Activated CD4-positive, alpha-beta T cell treated with anti-CD3 and anti-CD28 coated beads, Interleukin-2, amount 50 U/mL, for 48 hours (primary cell): ENCODE data around the gene CRTC3.
"Not testable (repeated sequence)": the region's sequence is repeated elsewhere in the genome, so short reads cannot be mapped to it uniquely, and the experiment has no call there.

ENCODE experiments used
- DNase-seq, 2 experiments: peaks; one replicate each; pipeline ENCODE4 v3.0.0-alpha.2; 2020

CRTC3 gene

DNA sequence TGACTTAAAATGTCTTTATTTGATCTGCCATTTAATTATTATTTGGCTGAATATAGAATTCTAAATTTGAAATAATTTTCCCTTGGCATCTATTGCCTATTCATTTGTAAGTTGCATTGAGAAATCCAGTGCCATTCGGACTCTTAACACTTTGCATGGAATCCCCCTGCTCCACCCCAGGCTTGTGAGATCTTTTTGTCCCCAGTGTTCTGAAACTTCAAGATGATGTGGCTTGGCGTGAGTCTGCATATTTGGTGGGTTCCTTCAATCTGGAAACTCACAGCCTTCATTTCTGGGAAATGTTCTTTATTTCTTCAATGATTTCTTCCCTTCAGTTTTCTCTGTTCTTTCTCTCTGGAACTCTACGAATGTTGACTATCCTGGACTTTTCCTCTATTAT, 103.6 kb downstream of the CRTC3 start:
- no peak for DNase-seq

DNA sequence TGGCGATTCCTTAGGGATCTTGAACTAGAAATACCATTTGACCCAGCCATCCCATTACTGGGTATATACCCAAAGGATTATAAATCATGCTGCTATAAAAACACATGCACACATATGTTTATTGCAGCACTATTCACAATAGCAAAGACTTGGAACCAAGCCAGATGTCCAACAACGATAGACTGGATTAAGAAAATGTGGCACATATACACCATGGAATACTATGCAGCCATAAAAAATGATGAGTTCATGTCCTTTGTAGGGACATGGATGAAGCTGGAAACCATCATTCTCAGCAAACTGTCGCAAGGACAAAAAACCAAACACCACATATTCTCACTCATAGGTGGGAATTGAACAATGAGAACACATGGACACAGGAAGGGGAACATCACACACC, 107.3 kb downstream of the CRTC3 start:
- not testable (repeated sequence) for DNase-seq

DNA sequence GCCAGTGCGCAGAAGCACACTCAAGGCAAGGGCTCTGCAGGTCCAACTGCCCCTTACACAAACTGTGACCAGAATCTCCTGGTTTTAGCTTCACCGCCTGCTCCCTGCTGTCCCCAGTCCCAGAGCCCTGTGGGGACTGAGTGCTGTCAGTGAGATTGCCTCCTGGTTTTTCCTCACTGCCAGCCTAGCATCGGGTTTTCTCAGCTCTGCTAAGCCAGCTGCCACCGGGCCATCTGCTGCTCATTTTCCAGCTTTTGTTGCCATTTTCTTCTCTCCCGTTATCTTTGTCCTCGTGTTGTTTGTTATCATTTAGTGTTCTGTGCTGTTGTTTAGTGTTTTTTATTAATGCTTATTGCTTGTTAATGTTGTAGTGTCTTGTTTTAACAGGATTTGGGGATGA, 108.0 kb downstream of the CRTC3 start:
- no peak for DNase-seq

DNA sequence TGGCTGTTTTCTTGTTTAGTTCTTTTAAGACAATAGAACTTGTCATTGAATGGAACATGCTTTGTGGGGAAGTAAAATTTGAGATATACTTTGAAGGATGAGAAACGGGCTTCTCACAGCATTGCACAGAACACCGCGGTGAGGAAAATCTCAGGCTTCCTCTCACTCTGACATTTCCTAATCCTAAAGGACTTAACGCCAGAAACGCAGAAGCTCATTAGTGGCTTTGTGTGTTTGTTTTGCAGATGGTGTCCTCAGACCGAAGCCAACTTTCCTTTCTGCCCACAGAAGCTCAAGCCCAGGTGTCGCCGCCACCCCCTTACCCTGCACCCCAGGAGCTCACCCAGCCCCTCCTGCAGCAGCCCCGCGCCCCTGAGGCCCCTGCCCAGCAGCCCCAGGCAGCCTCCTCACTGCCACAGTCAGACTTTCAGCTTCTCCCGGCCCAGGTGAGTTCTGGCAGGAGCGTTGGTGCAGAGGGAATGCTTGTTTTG, 108.5 kb downstream of the CRTC3 start:
- DNase-seq, result no peak

DNA sequence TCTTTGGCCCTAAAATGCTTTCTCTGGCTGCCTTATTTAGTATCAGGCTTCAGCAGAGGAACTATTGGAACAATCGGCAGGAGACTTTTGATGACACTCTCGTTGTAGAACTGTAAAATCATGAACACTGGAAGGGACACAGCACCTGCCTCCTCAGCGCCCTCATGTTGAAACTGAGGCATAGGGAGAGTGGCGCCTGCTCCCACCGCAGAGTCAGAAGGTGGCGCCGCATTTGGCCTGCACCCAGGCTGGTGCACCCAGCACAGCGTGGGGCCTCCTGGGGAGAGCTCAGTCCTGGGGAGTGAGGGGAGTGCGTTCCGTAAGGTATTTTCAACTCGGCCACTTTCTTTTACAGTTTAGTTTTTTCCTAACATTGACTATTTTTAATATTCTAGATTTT, 109.2 kb downstream of the CRTC3 start:
- no peak for DNase-seq

DNA sequence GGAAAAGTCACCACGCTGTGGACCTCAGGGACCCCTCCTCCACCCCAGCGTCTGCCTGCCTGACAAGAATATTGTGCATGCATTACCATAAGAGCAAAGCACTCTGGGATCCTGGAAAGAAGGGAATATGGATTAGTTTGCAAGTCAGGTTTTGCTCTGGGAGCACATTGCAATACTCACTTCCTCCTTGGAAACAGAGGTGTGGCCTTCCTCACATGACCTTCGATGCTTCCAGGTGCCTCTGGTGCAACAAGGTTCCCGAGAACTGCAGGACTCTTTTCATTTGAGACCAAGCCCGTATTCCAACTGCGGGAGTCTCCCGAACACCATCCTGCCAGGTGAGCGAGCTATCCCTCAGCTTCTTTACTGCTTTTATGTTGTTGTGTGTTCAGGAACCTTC, 111.1 kb downstream of the CRTC3 start:
- DNase-seq, result no peak

DNA sequence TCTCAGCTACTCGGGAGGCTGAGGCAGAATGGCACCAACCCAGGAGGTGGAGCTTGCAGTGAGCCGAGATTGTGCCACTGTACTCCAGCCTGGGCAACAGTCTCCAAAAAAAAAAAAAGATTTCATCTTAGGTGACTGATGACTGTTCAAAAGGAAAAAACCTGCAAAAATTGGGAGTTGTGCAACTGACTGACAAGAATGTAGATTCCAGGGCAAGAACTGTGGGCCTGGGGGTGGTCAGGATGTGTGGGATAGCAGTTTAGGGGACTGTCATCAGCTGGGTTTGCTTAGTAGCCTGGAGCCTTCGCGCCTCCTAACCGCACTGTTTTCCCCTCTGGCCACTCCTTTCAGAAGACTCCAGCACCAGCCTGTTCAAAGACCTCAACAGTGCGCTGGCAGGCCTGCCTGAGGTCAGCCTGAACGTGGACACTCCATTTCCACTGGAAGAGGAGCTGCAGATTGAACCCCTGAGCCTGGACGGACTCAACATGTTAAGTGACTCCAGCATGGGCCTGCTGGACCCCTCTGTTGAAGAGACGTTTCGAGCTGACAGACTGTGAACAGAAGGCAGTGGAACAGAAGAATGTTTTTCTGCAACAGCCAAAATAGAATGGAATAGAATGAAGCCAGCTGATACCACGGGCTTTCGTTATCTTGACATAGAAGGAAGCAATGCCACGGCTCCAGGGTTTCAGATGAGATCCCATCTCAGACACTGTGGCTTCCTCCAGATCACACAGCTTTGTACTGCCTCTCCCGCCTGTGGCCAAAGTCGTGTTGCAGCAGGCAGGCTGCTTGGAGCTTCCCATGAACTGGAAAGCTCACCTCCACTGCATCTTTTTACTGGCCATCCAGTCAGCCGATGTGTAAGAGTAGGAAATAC, 112.1 kb downstream of the CRTC3 start:
- no peak for DNase-seq

DNA sequence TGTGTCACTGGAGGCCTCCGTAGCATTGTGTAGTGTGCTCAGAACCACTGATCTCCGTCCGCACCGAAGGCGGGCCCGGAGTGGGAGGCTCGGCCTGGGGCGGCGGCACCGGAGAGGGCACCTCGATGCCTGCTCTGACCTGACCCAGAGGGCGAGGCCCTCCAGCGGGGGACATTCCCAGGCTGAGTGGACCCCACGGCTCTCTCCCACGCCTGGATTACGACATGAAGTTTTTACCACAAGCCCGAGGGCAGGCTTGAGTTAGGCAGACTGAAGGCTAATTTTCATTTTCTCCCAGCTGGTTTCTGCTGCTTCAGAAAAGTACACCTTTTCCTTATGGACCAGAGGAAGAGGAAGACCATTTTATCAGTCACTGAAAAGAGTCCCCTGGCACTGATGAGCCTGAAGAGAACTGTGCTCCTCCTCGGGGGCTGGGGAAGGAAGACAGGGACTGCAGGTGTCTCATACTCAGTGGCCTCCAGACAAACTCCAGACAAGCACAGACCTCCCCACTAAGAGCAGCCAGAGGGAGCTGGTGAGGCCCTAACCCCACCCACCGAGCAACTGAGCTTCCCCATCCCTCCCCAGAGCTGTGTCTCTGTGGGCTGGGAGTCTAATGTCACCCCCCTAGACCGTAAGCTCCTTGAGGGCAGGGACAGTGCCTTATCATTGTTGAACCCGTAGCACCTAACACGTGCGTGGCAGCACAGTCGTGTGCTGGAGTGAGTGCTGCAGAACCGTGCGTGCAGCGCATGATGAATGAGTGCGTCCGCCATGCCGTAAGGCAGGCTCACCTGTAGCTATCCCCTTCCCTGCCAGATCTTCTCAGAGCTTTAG, 113.0 kb downstream of the CRTC3 start:
- DNase-seq, result no peak

DNA sequence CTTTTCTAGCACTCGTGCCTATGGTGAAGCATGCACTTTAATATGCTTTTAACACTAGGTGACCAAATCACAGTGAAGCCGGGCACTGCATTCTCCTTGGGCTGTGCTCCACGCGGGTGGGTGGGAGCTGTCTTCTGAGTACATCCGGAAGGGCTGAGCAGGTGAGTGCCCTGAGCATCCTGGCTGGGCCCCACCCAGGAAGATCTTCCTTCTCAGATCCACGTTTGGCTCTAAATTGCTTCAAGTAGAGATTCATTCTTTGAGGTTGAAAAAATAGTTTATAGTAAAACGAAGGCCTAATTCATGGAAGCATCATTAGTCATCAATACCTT, 113.5 kb downstream of the CRTC3 start:
- DNase-seq, result no peak

DNA sequence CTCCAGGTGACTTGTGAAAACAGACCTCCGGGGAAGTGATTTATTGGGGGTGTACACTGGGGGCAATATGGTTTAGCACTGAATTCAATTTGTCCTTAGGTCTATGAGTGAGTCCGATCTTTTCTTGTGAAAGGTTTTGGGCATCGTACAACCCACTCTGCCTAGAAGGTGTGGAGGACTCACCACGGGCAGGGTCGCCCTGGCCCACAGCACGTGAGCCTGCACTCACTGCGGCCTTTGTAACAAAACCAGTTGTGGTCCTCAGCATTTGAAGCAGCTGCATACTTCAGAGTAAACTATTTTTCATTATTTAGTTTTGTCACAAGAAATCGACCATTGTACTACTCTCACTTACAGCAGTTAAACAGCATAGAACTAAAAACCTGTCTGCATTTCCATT, 114.8 kb downstream of the CRTC3 start:
- DNase-seq, result no peak

DNA sequence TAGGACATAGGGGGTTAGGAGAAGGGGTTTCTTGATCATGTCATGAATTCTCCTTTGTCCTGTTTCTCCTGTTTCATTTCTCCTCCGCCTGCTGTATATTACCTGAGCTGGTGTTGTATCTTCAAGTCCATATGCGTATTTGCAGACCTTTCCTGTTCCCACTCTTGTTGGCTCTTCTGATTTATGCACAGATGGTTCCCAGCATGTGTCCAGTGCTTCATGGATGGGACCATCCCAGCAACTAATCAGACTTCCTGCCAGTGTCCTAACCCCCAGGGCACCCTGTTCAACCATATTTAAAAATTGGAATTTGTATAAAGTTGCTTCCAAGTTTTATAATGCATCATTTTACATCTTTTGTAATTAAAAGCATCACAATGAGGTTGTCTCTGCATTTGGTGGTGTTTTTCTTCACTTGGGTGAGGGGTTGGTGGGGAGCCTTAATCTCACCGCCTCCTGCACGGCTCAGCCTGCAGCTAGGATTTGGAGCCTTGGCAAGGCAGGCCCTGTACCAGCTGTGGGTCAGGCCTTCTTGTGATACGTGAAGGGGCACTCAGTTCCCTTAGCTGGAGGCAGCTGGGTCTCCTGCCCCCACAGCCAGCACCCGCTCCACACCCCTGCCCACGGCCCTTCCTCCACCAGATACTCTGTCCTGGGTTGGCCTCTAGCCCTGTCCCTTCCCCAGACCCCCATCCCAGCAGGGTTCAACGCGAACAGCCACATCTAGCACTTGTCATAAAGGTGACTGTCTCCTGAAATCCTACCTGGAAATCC, 115.4 kb downstream of the CRTC3 start:
- DNase-seq, result no peak

DNA sequence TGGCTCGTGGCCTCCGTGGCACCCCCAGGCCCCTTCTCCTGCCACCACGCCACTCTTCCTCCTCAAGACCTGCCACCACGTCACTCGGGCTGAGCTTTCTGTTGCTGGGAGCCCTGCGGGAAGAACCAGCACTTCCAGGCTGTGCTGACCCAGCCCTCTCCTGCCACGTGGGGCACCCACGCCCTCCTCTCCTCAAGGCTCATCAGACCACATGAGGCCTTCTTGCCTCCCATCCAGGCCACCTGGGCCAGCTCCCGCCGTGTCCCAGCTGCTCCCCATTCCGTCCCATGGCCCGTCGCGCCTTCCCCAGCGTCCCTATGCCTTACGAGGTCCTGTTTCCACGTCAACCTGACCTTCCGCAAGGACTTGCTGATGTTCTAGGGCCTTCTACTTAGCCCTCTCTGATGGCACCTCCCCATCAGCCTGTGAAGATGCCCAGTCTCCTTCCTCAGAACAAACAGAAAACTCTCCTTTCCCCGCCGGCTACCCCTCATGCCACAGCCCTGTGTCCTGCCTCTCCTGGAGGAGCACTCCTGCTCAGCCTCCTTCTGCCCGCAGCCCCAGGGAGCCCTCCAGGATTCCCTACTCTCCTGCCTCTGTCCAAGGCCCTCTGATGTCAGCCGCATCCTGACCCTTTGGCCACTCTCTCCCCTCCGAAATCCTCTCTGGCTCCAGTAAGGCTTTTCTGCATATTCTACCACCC, 116.3 kb downstream of the CRTC3 start:
- DNase-seq, result no peak

DNA sequence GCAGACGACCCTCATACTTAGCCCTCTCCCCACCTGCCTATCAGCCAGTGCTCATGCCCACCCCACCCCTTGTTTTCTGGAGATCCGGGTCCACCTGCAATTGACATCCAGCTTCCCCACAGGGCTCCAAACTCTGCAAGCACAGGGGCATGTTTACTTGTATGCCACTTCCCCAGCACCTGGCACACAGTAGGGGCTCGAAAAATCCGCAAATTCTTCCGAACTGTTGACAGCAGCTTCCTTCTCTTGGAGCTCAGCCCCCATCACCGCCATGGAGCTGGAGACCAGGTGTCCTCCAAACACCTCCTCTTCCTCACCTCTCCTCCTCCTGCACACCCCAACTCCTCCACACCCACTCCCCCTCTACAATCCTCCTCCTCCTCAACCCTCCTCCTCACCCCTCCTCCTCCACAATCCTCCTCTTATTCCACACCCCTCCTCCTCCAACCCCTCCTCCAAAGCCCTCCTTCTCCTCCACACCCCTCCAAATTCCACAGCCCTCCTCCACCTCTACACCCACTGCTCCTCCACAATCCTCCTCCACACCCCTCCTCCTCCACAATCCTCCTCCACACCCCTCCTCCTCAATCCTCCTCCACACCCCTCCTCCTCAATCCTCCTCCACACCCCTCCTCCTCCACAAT, 117.1 kb downstream of the CRTC3 start:
- no peak for DNase-seq

DNA sequence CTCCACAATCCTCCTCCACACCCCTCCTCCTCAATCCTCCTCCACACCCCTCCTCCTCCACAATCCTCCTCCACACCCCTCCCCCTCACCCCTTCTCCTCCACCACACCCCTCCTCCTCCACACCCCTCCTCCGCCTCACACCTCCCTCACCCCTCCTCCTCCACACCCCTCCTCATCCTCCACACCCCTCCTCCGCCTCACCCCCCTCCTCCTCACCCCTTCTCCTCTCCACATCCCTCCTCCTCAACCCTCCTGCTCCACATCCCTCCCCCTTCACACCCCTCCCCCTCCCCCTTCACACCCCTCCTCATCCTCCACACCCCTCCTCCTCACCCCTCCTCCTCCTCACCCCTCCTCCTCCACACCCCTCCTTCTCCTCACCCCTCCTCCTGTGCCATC, 117.6 kb downstream of the CRTC3 start:
- DNase-seq, result no peak

DNA sequence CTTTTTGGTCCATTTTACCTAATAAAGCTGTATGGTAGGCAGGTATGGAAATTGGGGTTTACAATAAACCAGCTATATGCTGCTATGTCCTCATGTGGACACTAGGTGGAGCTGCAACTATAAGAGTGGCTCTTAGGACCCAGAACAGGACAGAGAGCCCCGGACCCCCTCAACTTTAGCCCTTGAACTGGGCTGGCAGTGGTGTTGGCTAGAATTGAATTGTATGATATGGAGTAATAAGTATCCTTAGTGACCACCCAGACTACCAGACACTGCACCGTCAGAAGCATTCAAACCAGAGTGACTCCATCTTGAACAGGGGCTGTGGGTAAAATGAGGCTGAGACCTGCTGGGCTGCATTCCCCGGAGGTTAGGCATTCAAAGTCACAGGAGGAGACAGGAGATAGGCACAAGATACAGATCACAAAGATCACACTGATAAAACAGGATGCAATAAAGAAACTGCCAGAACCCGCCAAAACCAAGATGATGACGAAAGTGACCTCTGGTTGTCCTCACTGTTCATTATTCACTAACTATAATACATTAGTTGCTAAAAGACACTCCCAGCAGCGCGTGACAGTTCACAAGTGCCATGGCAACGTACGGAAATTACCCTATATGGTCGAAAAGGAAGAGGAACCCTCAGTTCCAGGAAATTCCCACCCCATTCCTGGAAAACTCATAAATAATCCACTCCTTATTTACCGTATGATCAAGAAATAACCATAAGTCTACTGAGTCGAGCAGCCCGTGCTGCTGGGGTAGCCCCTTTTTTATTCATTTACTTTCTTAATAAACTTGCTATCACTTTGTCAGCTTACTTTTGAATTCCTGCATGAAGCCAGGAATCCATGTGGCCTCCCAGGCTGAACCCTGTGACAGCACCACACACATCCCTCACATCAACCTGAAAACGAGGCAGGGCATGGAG, 118.7 kb downstream of the CRTC3 start:
- peak; percentile 57 to 72 for DNase-seq

DNA sequence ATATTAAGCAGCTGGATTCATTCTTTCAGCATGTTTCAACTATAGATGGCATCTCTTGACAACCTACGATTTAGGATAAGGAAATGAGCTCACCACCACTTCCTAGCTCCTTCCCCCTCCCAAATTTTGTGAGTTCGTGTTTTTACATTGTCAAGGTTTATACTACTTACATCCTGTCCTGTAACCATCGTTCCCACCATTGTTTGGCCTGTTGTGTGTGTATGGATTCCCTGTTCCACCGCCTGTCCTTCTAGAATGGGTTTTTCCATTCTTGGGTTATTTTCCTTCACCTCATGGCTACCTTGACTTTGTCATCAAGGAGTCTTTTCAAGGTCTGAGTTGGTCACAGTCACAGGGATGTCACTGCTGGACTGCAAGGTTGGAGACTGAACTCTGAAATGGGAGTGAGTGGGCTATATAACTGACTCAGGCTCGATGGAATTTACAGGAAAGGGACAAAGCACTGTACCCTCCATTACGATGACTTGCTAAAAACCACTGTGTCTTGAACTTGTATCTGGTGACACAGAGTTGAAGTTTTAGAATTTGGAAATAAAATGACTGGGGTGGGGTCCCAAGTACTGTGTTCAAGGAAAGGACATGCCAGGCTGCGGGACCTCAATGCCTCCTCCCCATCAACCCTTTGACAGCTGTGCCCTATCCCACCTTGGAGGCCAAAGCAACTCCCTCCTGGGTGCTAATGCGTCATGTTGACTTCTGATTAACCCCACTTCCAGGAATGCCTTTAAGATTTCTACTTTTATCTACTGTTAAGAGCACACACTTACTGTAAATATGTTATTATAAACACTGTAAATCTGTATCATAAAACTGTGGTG, 120.6 kb downstream of the CRTC3 start:
- no peak for DNase-seq

DNA sequence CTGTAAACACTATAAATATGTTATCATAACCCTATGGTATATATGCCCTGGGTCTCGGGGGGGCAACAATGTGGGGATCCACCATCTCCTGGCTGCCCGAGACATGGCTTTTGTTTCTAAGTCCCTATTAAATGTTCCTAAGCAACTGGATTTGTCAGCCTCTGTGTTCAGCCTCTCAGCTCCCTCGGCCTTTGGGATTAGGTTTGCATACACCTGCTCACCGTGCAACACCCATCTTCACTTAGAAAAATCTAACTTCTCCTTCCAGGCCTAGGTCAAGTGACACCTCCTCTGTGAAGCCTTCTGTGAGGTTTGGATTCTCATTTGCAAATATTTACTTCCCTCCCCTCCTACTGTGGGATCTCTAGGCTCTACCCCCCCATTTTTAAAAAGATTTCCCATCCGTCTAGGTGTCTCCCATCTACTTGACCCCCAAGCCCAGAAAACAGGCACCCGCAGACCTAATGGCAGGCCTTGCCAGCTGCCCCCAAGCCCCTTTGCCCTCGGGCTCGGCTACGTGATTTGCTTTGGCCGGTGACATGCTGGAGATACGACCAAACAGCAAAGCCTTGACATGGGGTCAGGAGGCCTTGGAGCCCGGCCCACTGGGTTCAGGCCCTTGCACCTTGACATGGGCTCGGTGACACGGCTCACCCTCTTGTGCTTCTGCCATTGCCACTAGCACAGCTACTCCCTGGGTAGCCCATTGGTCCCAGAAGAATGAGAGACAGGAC, 121.4 kb downstream of the CRTC3 start:
- no peak for DNase-seq

DNA sequence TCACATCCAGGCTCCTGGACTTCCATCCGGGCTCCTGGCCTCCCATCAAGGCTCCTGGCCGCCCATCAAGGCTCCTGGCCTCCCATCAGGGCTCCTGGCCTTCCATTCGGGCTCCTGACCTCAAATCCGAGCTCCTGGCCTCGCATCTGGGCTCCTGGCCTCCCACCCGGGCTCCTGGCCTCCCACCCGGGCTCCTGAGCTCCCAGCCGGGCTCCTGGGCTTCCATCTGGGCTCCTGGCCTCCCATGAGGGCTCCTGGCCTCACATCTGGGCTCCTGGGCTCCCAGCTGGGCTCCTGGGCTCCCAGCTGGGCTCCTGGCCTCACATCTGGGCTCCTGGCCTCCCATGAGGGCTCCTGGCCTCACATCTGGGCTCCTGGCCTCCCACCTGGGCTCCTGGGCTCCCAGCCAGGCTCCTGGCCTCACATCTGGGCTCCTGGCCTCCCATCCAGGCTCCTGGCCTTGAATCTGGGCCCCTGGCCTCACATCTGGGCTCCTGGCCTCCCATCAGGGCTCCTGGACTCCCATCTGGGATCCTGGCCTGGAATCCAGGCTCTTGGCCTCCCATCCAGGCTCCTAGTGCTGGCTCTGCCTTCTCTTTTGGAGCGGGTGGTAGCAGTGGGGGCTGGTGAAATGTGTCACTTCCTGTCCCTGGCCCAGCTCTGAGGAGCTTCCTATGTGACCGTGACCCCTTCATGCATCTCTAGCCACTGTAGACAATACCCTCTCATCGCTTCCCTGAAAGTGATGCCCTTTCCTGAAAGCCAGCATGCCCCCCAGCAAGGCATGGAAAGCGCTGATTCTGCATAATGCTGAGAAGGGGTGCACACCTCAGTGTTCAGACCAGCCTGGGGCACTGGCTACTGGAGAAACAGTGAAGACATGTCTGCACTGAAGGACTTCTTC, 124.8 kb downstream of the CRTC3 start:
- no peak for DNase-seq
